K562 (cell line): Measurements from ENCODE around the gene DTD1. TPM values are rescaled to one million over a fixed set of nuclear protein-coding genes. Genes with fewer than 3 reads are reported as not detected.

Source experiments
- ATAC-seq: fragments of 200-7000 bp; cut with Tn5 transposase; 3 replicates; pipeline ENCODE4 v1.9.1; 2020; ENCODE audit warnings: moderate library complexity
- BruUV-seq: library from RNA; stranded (reverse); fragments of 400-500 nt; replicated peaks from 2 replicates; lab custom pipeline; 2021; lab: Mats Ljungman, UMichigan
- CTCF ChIA-PET: fragments of 300-600 bp; formaldehyde crosslinking; extraction: SDS; loops from one replicate; lab custom pipeline; 2021; ENCODE audit warnings: low intra/inter-chr PET ratio; lab: Yijun Ruan, JAX
- POLR2A ChIA-PET: fragments of 300-600, 350-650 bp; sonication (Branson Sonifier 250); formaldehyde crosslinking; extraction: SDS; loops from one replicate; lab custom pipeline; 2021; ENCODE audit warnings: antibody characterized with exemption, inconsistent platforms; lab: Yijun Ruan, JAX
- DNase-seq, 4 experiments: peaks; one replicate each; pipeline versions ENCODE4 v3.0.0 to v3.0.0-alpha.2; 2011 to 2018; ENCODE audit warnings: low spot score in 3 of 4, mixed read lengths in 3 of 4; ENCODE audit errors: extremely low read depth in 1 of 4
- FAIRE-seq: peaks from 2 replicates; lab custom pipeline; 2011; peaks lifted over from hg19 to GRCh38; lab: Jason Lieb, UNC
- H2AFZ ChIP-seq: 2 replicates; pipeline ENCODE4 v1.6.0; 2011; ENCODE audit warnings: low read depth, low read length, control low read depth, inconsistent platforms
- H3K27ac ChIP-seq: fragments of 200-600 bp; 3 replicates; pipeline ENCODE4 v1.8.0; 2011; ENCODE audit warnings: low read depth, mild to moderate bottlenecking, control low read depth, inconsistent platforms, low read length, moderate library complexity, mixed read lengths; ENCODE audit errors: extremely low read depth
- H3K27me3 ChIP-seq, 2 experiments: fragments of 300-600 bp in 1 of 2; 2 replicates in 1 of 2; 3 replicates in 1 of 2; pipeline versions ENCODE4 v1.6.0 to v1.8.0; 2011; ENCODE audit warnings: inconsistent platforms in 2 of 2, low read length in 2 of 2, mild to moderate bottlenecking in 1 of 2, mixed read lengths in 1 of 2, moderate library complexity in 1 of 2; ENCODE audit not compliant: control insufficient read depth in 2 of 2, insufficient read depth in 2 of 2
- H3K36me3 ChIP-seq: fragments of 300-600 bp; 3 replicates; pipeline ENCODE4 v1.8.0; 2011; ENCODE audit warnings: mild to moderate bottlenecking, low read length, inconsistent platforms; ENCODE audit not compliant: control insufficient read depth, insufficient read depth
- H3K4me1 ChIP-seq, 2 experiments: fragments of 200-600 bp in 1 of 2; replicated peaks in 1 of 2; 2 replicates in 1 of 2; 3 replicates in 1 of 2; pipeline versions ENCODE4 v1.5.1 to v1.8.0; 2011; ENCODE audit warnings: inconsistent platforms in 2 of 2, low read length in 2 of 2, mild to moderate bottlenecking in 1 of 2, mixed read lengths in 1 of 2, moderate library complexity in 1 of 2; ENCODE audit not compliant: control insufficient read depth in 2 of 2, insufficient read depth in 2 of 2
- H3K4me2 ChIP-seq: 2 replicates; pipeline ENCODE4 v1.6.1; 2011; ENCODE audit warnings: low read length, control low read depth, inconsistent platforms, mixed read lengths; ENCODE audit not compliant: insufficient read depth
- H3K4me3 ChIP-seq: fragments of 200-600 bp; sonication (generic), shearing (Covaris generic); 2 replicates; pipeline ENCODE4 v1.5.1; 2016; ENCODE audit warnings: control low read depth, inconsistent platforms
- H3K79me2 ChIP-seq: fragments of 200-600 bp; 3 replicates; pipeline ENCODE4 v1.8.0; 2011; ENCODE audit warnings: low read length, inconsistent platforms; ENCODE audit not compliant: control insufficient read depth, insufficient read depth
- H3K9ac ChIP-seq, 2 experiments: 2 replicates each; pipeline versions ENCODE4 v1.6.0 to v1.6.1; 2011; ENCODE audit warnings: low read depth in 2 of 2, low read length in 2 of 2, control low read depth in 1 of 2, inconsistent platforms in 1 of 2, mild to moderate bottlenecking in 1 of 2, mixed read lengths in 1 of 2; ENCODE audit not compliant: insufficient read depth in 1 of 2
- H3K9me1 ChIP-seq: one replicate; pipeline ENCODE4 v1.6.0; 2011; ENCODE audit warnings: inconsistent platforms, mild to moderate bottlenecking, low read length, moderate library complexity; ENCODE audit not compliant: control insufficient read depth, insufficient read depth
- H3K9me3 ChIP-seq: replicated peaks from 2 replicates; pipeline ENCODE4 v1.5.1; 2011; ENCODE audit warnings: low read depth, low read length, inconsistent platforms; ENCODE audit not compliant: control insufficient read depth, insufficient read depth
- H4K20me1 ChIP-seq: replicated peaks from 2 replicates; pipeline ENCODE4 v1.6.1; 2011; ENCODE audit warnings: low read length, inconsistent platforms, mixed read lengths; ENCODE audit not compliant: control insufficient read depth, insufficient read depth
- ATF7 ChIP-seq: fragments of 450-650 bp; IDR thresholded peaks from 2 replicates; pipeline ENCODE4 v1.7.1; 2014; ENCODE audit warnings: mild to moderate bottlenecking, moderate library complexity
- CBFB ChIP-seq: sonication (generic); formaldehyde crosslinking; IDR thresholded peaks from 2 replicates; pipeline ENCODE4 v1.4.0; 2020; ENCODE audit warnings: mild to moderate bottlenecking, missing genetic modification reagents
- CGGBP1 ChIP-seq: fragments of 250-450 bp; sonication (Bioruptor Pico); IDR thresholded peaks from 2 replicates; pipeline ENCODE4 v1.9.0; 2021; ENCODE audit warnings: mild to moderate bottlenecking
- CREM ChIP-seq: IDR thresholded peaks from 2 replicates; pipeline ENCODE4 v1.6.1; 2014; ENCODE audit warnings: antibody characterized with exemption, low read depth
- DDX20 ChIP-seq: fragments of 450-650 bp; IDR thresholded peaks from 2 replicates; pipeline ENCODE4 v1.6.1; 2016; ENCODE audit warnings: missing genetic modification characterization, low read depth, mild to moderate bottlenecking, missing compliant biosample characterization, moderate library complexity
- DPF2 ChIP-seq: fragments of 450-650 bp; IDR thresholded peaks from 2 replicates; pipeline ENCODE4 v1.6.1; 2016
- ETV6 ChIP-seq, 3 experiments: fragments of 150-350 bp in 1 of 3; sonication (generic) in 1 of 3; formaldehyde crosslinking in 1 of 3; IDR thresholded peaks; 2 replicates each; pipeline versions ENCODE4 v1.6.1 to v1.8.0; 2014 to 2022; ENCODE audit warnings: borderline replicate concordance in 2 of 3, low read depth in 2 of 3, antibody characterized with exemption in 1 of 3, low read length in 1 of 3, mild to moderate bottlenecking in 1 of 3, missing genetic modification reagents in 1 of 3
- FOXJ3 ChIP-seq: sonication (generic); formaldehyde crosslinking; IDR thresholded peaks from 2 replicates; pipeline ENCODE4 v1.4.0; 2020; ENCODE audit warnings: mild to moderate bottlenecking, missing genetic modification reagents
- HNRNPK ChIP-seq: fragments of 200-400 bp; formaldehyde crosslinking; IDR thresholded peaks from one replicate; pipeline ENCODE4 v1.6.1; 2018; ENCODE audit warnings: mild to moderate bottlenecking, low read depth, low read length; ENCODE audit not compliant: poor library complexity, severe bottlenecking
- LARP7 ChIP-seq: fragments of 450-650 bp; IDR thresholded peaks from 2 replicates; pipeline ENCODE4 v1.6.1; 2016
- MCM2 ChIP-seq: fragments of 450-650 bp; IDR thresholded peaks from 2 replicates; pipeline ENCODE4 v1.6.1; 2017; ENCODE audit warnings: low read depth, mild to moderate bottlenecking
- NFXL1 ChIP-seq: fragments of 450-650 bp; formaldehyde crosslinking; IDR thresholded peaks from 2 replicates; pipeline ENCODE4 v1.4.0; 2021; ENCODE audit warnings: mild to moderate bottlenecking
- POU5F1 ChIP-seq: fragments of 150-350 bp; IDR thresholded peaks from 2 replicates; pipeline ENCODE4 v1.6.1; 2014; ENCODE audit warnings: borderline replicate concordance, low read length, low read depth, mild to moderate bottlenecking; ENCODE audit not compliant: partially characterized antibody
- RB1 ChIP-seq: fragments of 450-650 bp; IDR thresholded peaks from 2 replicates; pipeline ENCODE4 v1.6.1; 2017; ENCODE audit warnings: low read depth, mild to moderate bottlenecking
- ZNF133 ChIP-seq: fragments of 250-450 bp; sonication (Bioruptor Pico); IDR thresholded peaks from 2 replicates; pipeline ENCODE4 v1.4.0; 2020; ENCODE audit warnings: mild to moderate bottlenecking
- ZNF175 ChIP-seq: fragments of 200-800 bp; sonication (Bioruptor generic); IDR thresholded peaks from 2 replicates; pipeline ENCODE4 v1.6.1; 2016; ENCODE audit warnings: low read depth, mild to moderate bottlenecking, missing genetic modification characterization, missing compliant biosample characterization
- ZNF184 ChIP-seq: sonication (generic); formaldehyde crosslinking; IDR thresholded peaks from 2 replicates; pipeline ENCODE4 v1.5.0; 2020; ENCODE audit warnings: missing genetic modification reagents
- ZNF583 ChIP-seq: fragments of 250-450 bp; sonication (Bioruptor Pico); IDR thresholded peaks from 2 replicates; pipeline ENCODE4 v1.4.0; 2020
- ZSCAN32 ChIP-seq: fragments of 450-650 bp; formaldehyde crosslinking; IDR thresholded peaks from 2 replicates; pipeline ENCODE4 v1.4.0; 2020; ENCODE audit warnings: mild to moderate bottlenecking, moderate library complexity
- WGBS: fragments of 100-300 bp; shearing (Covaris generic); methylation state at CpG from one replicate; pipeline ENCODE4 v1.1.6; 2016; ENCODE audit warnings: low coverage, mixed read lengths; ENCODE audit not compliant: insufficient coverage; ENCODE audit errors: missing lambda C conversion rate; 5-methylcytosine and 5-hydroxymethylcytosine counted together
- in situ Hi-C: fragments of 300-500 bp; cut with MboI; formaldehyde crosslinking; loops from 4 replicates; pipeline ENCODE4 v1.15.0; 2018; ENCODE audit warnings: inconsistent platforms, mixed read lengths
- intact Hi-C: fragments of 100-400 bp; cut with micrococcal nuclease; formaldehyde crosslinking; loops from 2 replicates; pipeline ENCODE4 v1.14.2; 2022
- polyA plus RNA-seq, 8 experiments: library from polyadenylated mRNA; depleted of rRNA in 4 of 8; stranded (reverse) in 5 of 8; unstranded in 3 of 8; fragments of >200 nt; fragmentation: Nextera tagmentation in 2 of 8; fragmentation: Illumina TruSeq in 1 of 8; extraction: Ambion mirVana in 2 of 8; extraction: Trizol in 1 of 8; gene quantifications; 2 replicates each; pipeline versions ENCODE4 v1.2.1 to v1.2.3, GENCODE V29; 2011 to 2014; ENCODE audit warnings: inconsistent platforms in 1 of 8, missing spikeins in 1 of 8
- total RNA-seq, 7 experiments: library from RNA; depleted of rRNA in 6 of 7; stranded (reverse); fragments of >200 nt in 6 of 7; fragmentation: Illumina TruSeq in 2 of 7; extraction: Trizol in 2 of 7; gene quantifications; 2 replicates each; pipeline versions ENCODE4 v1.2.1 to v1.2.3, GENCODE V29; 2011 to 2021; ENCODE audit warnings: low replicate concordance in 1 of 7
- TF ChIP-seq, protein P1 (sequence below): fragments of 250-450 bp; sonication (Bioruptor Pico); IDR thresholded peaks from 2 replicates; pipeline ENCODE4 v1.8.0; 2022; ENCODE audit warnings: moderate library complexity, mild to moderate bottlenecking, inconsistent platforms

Gene DTD1
- total and polyA plus RNA-seq, 9 of the 15 experiments (the other 6 are each of a cell fraction or from before 2014, with no cell fraction given), result 5.7 to 28.6 (median 26.8) TPM

DNA sequence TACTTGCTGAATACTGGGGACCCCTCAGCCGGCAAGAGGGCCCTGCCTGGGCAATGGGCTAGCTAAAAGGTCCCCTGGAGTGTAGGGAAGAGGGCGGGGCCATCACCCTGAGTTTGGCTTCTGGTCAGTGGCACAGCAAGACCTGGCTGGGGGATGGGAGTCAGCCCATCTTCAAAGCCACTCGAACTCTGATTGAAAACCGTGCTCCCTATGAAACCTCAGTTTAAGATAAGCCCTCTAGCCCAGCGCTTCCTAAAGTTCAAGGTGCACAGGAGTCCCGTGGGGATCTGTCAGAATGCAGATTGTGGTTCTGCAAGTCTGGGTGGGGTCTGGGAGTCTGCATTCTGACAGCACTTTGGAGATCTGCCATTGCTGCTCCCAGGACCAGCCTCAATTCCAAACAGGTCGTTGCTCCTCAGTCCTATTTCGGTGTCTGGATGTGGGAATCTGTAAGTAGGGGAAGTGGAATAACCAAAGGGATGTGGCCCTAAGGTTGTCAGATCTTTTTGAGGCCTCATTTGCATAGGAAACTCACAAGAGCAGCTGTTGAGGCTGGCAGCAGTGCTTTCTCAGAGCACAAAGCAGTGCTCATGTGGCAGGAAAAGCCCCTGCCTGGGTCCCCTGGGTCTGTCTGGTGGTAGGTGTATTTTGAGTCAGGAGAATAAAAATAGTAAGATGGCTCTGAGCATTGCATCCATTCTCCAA is 140.5 kb downstream of the DTD1 start:
- no peaks in the 10 kb centered on the region for H3K9me3 ChIP-seq
- H3K9ac ChIP-seq, result no peak overlapping the region
- H4K20me1 ChIP-seq, result no peaks in the 10 kb centered on the region
- intact Hi-C loops, result no loop called here
- ChIA-PET POLR2A (no interaction called here), CTCF (no interaction called here)
- ATAC-seq (no peak), FAIRE-seq (no peak), DNase-seq (no peak)
- TF ChIP-seq CREM (no peak), FOXJ3 (CRISPR knock-in tag) (no peak), ATF7 (no peak), ZNF583 (CRISPR knock-in tag) (no peak), ZSCAN32 (CRISPR knock-in tag) (no peak), DDX20 (tag) (no peak), ZNF175 (CRISPR knock-in tag) (no peak), POU5F1 (no peak), CGGBP1 (CRISPR knock-in tag) (no peak), DPF2 (no peak), ETV6 (IDR thresholded peaks at IDR 0.05; ENCODE audit: borderline replicate concordance in 1 of 2, low read depth in 2 of 2, low read length in 1 of 2) (no peak), ETV6 (CRISPR knock-in tag; IDR thresholded peaks at IDR 0.05; ENCODE audit: borderline replicate concordance) (no peak), ZNF184 (CRISPR knock-in tag) (no peak), RB1 (no peak), ZNF133 (CRISPR knock-in tag) (no peak), CBFB (CRISPR knock-in tag) (no peak), LARP7 (no peak), MCM2 (no peak), HNRNPK (no peak), NFXL1 (CRISPR knock-in tag) (no peak)
- TF ChIP-seq, protein P1, sequence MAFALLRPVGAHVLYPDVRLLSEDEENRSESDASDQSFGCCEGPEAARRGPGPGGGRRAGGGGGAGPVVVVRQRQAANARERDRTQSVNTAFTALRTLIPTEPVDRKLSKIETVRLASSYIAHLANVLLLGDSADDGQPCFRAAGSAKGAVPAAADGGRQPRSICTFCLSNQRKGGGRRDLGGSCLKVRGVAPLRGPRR (CRISPR knock-in tag), result no peak
- no peak overlapping the region for H3K27ac ChIP-seq
- WGBS, result 3% methylated on average over 8 of the region's 8 CpGs
- no peaks in the 10 kb centered on the region for H3K36me3 ChIP-seq
- no peaks in the 10 kb centered on the region for H3K4me1 ChIP-seq
- no peak overlapping the region for H2AFZ ChIP-seq
- H3K4me2 ChIP-seq, result no peak overlapping the region
- H3K27me3 ChIP-seq, result no peaks in the 10 kb centered on the region
- in situ Hi-C loops, result no loop called here
- no peaks in the 10 kb centered on the region for H3K9me1 ChIP-seq
- H3K79me2 ChIP-seq, result no peaks in the 10 kb centered on the region
- no TSS peak for BruUV-seq
- H3K4me3 ChIP-seq, result no peak overlapping the region
